NK-92 treated with Interleukin-12 subunit alpha and Interleukin-12 subunit beta, amount 100 ng/mL, for 24 hours (cell line): ENCODE data around the gene KIF9.
"Not testable (repeated sequence)": the region's sequence is repeated elsewhere in the genome, so short reads cannot be mapped to it uniquely, and the experiment has no call there.

ENCODE experiments used
- DNase-seq: peaks from one replicate; lab custom pipeline; 2025; lab: John Stamatoyannopoulos, UW

KIF9 gene

DNA sequence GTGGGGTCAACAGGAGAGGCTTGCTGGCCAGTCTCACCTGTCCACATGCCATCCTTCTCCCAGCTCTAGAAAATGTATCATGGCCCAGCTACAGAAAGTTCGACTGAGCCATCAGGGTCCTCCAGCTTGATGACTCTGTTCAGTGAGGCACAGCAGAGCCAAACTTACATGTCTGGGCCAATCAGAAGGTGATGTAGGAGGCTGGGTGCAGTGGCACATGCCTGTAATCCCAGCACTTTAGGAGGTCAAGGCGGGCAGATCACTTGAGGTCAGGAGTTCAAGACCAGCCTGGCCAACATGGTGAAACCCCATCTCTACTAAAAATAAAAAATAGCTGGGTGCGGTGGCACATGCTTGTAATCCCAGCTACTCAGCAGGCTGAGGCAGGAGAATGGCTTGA lies 31.5 kb downstream of the KIF9 start:
- not testable (repeated sequence) for DNase-seq

DNA sequence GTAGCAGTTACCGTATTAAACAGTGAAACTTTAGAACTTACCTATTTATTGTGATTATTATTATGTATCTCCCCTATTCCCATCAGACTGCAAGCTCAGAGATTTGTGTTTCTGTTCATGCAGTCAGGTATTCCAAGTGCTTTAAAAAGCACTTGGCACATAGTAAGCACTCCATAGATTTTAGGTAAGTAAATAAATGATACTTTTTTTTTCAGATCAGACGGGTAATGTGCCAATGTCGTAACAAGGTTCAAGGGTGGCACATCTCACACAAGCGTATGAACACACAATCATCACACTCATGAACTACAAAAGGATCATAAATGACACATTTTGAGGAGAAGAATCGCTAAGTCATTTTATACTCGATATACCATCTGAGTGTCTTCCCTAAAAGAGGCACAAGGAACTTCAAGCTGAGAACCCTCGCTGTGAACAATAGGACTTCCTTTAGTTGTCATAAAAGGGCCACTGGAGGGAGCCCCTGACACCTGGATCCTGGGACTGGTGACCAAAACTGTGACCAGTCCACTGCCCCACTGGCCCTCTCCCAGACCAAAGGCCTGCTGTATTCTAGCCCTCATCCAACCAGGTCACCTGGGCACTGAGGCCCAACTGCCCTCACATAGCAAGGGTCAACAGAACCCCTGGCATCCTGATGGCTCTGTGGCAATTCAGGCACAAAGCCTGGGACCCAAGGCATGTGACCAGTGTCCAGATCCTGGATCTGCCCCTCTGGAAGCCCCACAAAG lies 32.1 kb downstream of the KIF9 start:
- DNase-seq, result no peak

DNA sequence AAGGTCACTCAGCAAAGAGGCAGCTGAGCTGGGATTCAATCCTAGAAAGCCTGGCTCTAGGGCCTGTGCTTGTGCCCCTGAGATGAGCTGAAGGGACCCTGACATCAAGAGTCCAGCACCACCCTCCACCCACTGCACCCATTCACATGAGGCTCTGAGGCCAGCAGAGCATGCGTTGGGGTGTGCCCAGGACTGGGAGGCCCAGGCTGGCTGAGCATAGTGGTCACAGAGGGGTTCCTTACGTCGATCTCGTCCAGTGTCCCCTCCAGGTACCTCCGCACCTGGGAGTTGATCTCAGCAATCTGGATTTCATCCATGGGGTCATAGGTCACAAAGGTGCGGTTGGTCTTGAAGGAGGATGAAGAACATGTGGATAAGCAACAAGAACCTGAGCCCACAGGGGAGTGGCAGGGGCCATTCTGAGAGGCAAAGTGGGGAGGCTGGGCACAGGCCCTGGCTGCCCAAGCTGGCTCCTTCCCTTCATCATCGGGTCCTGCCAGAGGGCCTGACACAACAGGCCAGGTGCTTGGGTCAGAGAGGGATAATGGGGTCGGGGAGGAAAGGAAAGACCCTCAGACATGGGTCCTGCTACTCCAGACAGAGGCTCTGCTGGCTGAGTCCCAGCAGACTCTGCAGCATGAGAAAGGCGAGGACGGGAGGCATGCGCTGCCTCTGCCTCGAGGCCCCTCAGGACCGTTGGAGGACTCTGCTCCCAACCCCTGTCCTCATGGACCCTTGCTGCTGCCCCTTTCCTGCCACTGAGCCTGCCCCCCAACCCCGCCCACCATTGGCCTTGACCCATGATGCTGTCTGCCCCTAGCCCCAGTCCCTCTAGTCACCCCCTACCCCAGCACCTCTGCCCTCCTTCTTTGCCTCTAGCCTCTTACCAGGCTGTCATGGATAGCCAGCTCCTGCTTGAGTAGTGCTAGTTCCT lies 35.2 kb downstream of the KIF9 start:
- DNase-seq, result no peak

DNA sequence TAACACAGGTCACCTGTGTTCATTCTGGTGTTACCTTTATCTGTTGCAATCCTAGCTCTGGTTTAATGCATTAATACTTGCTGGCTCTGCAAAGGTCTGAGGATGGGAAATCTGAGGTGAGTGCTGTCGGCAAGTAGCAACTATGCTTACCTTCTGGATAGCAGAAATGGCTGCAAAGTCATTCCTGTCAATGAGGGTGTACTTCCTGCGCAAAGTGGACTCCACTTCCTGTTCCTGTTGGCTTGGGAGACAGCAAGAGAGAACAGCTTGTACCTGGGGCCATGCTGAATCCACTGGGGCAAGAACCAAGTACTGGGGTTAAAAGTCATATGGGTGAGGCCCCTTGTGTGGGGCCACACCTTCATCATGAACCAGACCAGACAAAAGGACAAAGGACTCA lies 37.3 kb downstream of the KIF9 start:
- DNase-seq, result no peak

DNA sequence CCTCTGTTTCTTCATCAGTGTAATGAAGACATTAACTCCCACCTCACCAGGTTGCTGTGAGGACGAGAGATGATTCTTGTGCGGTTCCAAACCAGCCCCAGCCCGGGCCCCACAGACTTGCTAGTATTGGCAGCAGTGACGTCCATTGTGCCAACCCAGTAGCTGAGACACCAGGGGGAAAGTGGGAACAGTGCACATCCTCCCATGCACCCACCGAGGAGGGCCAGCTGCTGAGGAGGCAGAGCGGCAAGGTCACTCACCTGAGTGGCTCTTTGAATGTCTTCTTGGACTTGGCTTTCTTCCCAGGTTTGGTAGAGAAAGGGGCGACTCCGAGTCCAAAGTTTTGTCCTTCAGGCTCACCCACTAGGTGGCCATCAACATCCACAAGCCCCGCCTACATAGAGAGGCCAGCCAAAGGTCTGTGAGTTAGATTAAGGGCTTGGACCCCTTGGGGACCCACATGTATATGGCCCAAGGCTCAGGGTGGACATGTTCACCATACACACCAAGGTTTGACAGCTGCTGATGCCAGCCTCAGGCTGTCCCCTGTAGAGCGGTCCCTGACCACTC lies 38.0 kb downstream of the KIF9 start:
- no peak for DNase-seq

DNA sequence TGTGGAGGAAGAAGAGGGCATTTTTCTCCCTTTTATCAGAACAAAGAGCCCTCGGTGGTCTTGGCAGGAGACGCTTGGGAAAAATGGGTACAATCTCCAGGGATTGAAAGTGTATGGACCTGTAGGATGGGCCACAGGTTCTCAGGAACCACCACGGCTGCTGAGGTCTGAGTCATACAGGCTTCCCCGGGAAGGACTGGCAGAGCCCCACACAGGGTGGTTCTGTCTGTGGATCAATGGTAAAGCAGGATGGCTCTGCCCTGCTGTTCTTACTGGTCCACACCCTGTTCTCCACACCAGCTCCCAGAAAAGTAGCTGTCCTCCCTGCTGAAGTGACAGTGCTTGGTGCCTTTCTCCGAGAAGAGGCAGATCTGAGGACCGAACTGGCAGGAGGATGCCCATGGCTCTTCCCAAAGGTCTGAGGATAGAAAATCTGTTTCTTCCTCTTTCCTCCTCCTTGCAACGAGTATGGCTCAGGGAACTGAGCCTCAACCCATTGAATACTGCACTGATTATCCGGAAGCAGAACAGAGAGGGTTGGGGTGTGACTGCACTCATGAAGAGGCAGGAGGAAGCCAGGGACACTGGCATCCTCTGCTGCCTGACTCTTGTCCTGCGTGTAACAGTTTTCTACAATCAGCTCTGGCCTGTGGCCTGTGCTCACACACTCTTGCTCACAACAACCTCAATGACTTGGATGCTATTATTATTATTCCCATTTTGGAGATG lies 39.0 kb downstream of the KIF9 start:
- no peak for DNase-seq

DNA sequence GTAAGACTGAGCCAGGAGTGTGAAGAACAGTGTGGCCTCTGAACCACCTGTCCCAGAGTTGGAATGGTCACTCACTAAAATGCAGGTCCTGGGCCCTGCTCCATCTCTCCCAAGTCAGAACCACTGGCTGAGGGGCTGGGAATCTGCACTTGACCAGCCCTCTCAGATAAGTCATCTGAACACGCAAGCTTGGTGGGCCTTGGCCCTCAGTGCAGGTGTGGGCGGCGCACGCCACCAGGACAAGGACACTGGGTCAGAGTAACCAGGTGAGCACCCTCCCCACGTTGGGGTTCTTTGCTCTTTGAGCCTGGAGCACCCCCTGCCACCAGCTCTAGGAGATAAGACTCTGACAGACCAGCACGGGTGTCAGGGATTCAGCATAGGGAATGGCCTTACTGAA lies 42.7 kb downstream of the KIF9 start:
- DNase-seq, result no peak

DNA sequence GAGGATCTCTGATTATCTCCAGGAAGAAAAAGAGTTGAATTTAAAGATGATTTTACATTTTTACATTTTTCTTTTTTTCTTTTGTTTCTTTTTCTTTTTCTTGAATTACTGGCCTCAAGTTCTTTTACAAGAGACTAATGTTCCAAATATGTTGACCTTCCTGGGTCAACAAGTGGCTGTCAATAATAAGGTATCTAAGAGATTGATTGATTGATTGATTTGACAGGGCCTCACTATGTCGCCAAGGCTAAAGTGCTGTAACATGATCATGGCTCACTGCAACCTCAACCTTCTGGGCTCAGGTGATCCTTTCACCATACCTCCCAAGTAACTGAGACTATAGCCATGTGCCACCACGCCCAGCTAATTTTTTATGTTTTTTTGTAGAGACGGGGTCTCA lies 44.6 kb downstream of the KIF9 start:
- no peak for DNase-seq

DNA sequence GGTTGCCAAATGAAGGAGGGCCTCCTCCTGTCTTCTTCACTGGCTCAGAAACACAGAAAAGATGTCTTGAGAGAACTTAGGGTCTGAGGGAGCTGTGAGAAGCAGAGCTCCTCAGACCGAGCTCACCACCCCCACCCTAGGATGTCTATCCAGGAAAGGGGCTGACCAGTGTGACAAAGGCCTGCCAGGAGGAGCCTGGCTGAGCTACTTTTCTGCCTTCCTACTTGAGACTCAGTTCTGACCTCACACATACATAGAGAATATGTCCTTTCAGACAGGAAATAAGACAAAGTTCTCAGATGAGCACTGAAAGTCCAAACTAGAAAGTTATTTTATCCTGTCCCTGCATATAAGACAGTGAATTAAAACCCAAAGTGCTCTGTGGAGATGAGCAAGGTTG lies 54.5 kb downstream of the KIF9 start:
- no peak for DNase-seq

DNA sequence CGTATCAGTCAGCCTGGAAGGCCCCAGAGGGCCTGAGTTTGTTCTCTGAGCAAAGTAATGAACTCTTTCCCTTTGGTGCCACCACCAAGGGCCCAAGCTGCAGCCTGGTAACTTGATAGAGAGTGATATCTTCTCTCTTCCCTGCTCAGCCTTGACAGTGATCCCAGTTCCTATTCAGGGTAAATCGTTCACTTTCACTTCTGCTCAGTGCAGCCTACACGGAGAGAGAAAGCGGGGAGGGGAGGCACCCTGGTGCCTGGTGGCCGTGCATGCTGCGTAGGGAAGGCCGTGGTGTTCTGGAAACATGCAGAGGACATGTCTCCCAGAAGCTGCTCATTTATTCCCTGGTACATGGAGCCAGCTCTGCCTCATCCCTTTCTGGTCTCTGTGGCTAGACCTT lies 54.9 kb downstream of the KIF9 start:
- no peak for DNase-seq

DNA sequence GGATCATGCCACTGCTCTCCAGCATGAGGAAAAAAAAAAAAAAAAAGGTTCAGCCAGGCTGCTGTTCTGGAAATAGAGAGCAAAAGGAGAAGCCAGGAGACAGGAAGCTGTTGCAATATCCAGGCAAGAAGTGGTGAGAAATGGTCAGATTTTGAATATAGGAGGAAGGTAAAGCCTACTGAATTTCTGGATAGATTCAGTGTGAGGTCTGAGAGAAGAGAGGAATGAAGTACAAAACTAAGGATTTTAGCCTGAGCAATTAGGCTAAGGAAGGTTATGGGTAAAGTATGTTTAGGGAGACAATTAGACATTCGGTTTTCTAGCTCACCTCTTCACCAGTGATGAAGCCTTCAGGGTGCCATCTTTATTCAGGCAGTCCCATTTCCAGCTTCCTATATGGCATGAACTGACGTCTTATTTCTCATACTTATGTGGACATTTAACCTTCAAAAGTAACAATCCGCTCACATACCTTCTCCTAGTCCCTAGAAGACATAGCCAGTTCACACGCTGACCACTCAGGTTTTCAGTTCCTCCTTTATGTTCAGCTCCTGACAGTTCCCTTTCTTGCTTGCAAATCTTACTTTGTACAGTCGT lies 57.2 kb downstream of the KIF9 start:
- DNase-seq, result no peak

DNA sequence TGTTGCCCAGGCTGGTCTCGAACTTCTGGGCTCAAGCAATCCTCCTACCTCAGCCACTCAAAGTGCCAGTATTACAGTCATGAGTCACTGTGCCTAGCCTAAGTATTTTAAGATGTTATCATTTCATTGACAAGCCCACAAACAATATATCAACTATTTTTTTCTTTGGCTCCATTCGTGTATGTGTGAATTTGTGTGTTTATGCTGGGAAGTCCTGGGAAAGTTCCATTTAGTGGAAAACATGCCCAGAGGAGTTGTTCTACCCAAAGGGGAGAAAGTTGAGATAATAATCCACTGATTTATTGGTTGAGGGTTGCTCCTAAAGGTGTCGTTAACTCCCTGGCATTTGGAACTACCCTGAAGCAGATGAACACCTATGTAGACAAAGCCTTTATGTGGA lies 58.8 kb downstream of the KIF9 start:
- DNase-seq, result no peak

DNA sequence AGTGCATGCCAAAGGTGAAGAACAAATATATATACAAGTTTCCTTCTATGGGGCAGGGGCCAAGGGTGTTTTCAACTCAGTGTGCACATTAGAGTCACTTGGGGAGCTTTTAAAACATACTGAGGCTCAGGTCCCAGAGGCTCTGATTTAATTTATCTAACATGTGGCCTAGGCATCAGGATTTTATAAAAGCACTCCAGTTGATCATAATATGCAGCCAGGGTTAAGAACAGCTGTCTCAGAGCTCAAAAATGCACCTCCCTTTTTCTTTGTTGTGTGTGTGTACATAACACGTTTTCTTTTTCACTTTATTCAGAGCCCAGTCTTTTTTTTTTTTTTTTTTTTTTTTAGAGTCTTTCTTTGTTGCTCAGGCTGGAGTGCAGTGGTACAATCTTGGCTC lies 60.8 kb downstream of the KIF9 start:
- DNase-seq, result no peak

DNA sequence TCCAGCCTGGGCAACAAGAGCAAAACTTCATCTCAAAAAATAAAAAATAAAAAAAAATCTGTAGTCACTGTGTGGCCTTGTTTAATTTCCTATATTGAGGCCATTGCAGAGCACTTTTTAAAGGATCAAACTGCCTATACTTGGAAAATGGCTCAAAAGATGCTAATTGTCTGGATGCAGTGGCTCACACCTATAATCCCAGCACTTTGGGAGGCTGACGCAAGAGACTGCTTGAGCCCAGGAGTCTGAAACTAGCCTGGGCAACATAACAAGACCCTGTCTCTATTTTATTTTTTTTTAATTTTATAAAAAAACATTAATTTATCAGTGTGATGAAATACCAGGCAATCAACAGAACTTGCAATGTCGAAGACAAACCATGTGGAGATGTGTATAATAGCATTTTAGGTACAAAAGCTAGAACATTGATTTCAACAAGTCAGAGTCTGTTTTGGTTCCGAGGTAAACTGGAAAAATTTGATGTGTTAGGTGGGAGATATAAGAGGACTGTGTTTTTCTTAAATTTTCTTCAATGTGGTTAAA lies 71.7 kb downstream of the KIF9 start:
- DNase-seq, result no peak

DNA sequence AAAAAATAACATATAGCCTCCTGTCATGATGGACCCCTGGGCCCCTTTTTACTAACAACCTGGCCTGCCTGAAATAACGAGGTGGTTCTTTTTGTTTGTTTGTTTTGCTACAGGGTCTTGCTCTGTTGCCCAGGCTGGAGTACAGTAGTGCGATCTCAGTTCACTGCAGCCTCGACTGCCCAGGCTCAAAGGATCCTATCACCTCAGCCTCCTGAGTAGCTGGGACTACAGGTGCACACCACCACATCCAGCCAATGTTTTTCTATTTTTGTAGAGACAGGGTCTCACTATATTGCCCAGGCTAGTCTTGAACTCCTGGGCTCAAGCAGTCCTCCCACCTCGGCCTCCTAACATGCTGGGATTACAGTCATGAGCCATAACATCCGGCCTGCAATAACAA lies 76.6 kb downstream of the KIF9 start:
- DNase-seq, result not testable (repeated sequence)

DNA sequence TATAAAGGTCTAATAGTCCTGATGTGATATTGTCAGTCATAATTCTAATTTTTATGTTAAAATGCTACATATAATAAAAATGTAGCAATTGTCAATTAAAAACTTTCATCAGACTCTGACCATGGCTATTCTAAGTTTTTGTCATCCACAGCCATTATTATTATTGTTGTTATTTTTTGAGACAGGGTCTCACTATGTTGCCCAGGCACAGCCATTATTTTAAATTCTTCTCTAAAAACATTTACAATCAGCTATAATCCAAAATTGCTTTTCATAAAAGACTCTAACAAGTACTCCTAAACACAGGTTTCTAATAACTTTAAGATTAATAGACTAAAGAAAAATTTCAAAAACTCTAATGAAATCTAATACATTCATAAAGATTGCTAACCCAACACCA lies 77.7 kb downstream of the KIF9 start:
- no peak for DNase-seq

DNA sequence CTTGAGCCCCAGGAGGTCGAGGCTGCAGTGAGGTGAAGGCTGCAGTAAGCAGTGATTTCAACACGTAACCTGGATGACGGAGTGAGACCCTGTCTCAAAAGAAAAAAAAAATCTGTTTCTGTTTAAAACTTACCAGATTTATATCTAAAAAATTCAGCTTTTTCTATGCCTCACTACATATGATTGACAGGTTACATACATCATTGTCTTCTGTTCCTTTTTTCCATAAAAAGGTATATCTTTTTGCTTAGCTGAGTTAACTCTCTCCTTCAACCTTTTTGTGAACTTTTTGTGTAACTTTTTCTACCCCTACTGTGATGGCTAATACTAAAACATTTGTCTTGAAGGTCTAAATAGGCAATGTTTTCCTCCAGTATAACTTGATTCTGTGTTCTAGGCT lies 80.1 kb downstream of the KIF9 start:
- no peak for DNase-seq

DNA sequence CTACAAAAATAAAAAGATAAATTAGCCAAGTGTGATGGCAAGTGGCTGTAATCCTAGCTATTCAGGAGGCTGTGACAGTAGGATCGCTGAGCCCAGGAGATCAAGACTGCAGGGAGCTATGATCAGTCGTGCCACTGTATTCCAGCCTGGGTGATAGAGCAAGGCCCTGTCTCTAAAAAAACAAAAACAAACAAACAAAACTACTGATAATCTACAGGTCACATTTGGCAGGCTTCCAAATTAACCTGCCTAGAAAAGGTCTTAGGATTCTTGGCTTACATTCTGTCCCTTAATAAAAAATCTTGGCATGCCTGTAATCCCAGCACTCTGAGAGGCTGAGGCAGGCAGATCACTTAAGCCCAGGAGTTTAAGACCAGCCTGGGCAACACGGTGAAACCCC lies 85.3 kb downstream of the KIF9 start:
- no peak for DNase-seq

DNA sequence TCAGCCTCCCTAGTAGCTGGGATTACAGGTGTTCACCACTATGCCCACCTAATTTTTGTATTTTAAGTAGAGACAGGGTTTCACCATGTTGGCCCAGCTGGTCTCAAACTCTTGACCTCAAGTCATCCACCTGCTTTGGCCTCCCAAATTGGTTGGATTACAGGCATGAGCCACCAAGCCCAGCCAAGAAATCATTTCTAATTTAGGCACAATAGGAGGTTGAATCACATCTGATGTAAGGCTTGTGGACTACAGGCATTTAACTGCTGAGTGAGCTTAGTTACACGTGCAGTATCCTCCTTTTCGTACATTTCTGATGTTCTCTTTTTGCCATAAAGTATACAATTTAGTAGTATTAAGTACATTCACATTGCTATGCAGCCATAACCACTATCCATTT lies 87.6 kb downstream of the KIF9 start:
- no peak for DNase-seq

DNA sequence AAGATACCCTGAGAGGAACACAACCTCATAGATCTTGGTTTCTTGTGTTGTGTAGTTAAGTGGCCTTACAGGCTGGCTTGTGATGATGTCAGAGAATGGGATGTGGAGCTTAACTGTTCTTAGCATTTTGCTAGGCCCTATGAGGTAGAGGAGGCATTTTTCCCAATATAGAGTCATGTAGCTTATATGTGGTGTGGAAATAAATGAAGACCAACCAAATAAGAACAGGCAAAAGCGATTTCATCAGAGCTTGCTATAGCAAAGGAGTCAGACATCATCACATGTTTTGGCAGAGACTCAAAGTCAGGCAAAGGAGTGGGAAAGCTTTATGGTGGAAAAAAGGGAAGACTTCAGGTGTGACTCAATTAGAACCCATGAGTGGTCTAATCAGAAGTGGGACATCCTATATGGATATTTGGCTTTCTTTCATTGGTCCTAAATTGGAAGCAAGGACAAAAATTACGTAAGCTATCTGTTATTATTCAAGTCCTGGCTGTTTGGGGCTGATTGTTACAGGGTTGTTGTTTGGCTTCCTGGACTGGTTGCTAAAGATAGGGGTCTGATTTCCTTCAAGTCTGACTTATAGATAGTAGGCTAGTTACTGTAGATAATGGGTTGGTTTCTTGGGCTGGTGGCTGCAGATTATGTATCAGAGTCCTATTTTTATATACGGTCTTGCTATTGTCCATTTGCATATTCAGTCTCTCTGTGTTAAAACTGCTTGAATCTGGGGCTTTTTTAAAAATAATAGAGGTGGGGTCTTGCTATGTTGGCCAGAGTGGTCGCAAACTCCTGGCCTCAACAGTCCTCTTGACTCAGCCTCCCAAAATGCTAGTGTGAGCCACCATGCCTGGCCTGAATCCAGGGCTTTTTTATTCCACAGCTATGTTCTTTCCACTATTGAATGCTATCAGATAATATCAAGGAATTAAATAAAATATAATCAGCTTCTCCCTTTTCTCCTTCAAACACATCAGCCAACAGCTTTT lies 88.4 kb downstream of the KIF9 start:
- DNase-seq, result no peak
